ENCODE results near the gene COL6A2.

DNA sequence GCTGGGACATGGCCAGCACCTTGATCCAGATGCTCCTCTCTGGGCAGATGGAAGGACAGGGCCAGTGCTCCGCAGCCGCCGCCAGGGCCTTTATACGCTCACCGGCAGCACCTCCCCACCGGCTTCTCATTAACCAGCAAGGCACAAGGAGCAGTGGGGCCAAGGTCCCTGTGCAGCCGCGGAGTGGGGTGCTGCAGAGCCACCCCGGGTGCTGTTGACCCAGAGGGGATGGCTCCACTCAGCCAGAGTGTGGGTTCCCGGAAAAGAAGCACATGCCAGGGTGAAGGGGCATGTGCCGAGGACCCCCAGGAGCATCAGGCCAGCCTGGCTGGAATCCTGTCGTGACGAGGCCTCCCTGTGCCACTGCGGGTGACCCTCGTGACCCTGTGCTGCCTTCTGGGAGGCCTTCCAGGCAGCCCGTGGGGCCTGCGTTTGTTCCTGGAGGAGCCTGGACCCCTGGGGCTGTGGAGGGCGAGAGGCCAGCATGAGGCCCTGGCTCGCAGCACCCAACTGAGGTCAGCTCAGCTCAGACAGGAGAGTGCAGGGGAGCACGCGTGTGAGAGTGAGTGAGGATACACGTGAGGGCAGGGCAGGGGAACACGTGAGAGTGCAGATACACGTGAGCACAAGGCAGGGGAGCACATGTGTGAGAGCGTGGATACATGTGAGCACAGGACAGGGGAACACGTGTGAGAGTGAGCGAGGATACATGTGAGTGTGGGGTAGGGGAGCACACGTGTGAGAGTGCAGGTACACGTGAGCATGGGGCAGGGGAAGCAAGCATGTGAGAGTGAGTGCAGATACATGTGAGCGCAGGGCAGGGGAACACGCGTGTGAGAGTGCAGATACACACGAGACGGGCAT lies 57.8 kb downstream of the COL6A2 start, which contains the start of gene FTCD:
- TF ChIP-seq POLR2AphosphoS5 (IDR thresholded peaks at IDR 0.05) (no peak), POLR2A (IDR thresholded peaks at IDR 0.05) (no peak)
- TF ChIP-seq, protein P1, sequence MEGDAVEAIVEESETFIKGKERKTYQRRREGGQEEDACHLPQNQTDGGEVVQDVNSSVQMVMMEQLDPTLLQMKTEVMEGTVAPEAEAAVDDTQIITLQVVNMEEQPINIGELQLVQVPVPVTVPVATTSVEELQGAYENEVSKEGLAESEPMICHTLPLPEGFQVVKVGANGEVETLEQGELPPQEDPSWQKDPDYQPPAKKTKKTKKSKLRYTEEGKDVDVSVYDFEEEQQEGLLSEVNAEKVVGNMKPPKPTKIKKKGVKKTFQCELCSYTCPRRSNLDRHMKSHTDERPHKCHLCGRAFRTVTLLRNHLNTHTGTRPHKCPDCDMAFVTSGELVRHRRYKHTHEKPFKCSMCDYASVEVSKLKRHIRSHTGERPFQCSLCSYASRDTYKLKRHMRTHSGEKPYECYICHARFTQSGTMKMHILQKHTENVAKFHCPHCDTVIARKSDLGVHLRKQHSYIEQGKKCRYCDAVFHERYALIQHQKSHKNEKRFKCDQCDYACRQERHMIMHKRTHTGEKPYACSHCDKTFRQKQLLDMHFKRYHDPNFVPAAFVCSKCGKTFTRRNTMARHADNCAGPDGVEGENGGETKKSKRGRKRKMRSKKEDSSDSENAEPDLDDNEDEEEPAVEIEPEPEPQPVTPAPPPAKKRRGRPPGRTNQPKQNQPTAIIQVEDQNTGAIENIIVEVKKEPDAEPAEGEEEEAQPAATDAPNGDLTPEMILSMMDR (IDR thresholded peaks at IDR 0.05 in 8 of 11, conservative IDR thresholded peaks at IDR 0.05 in 3 of 11): no peak

Data from spleen (tissue), 7 donors.